ENCODE data around the gene GPC6.

GPC6 gene

DNA sequence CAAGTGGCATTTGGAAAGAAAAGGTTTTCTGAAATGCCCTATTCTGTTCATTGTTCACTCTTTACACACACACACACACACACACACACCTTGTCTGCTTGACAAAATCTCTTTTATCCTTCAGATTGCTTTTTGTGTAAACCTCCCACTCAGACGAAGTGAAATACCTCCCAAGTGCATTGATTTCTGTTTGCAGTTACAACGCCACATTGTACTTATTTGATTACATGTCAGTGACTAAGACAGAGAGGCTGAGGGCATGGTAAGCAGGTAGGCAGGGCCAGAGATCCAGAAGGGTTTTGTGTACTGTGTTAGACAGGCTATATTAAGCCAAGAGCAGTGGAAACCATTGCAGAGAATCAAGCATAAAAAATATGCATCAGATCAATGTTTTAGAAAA lies 561.8 kb downstream of the GPC6 start:
- TF ChIP-seq, protein P1, sequence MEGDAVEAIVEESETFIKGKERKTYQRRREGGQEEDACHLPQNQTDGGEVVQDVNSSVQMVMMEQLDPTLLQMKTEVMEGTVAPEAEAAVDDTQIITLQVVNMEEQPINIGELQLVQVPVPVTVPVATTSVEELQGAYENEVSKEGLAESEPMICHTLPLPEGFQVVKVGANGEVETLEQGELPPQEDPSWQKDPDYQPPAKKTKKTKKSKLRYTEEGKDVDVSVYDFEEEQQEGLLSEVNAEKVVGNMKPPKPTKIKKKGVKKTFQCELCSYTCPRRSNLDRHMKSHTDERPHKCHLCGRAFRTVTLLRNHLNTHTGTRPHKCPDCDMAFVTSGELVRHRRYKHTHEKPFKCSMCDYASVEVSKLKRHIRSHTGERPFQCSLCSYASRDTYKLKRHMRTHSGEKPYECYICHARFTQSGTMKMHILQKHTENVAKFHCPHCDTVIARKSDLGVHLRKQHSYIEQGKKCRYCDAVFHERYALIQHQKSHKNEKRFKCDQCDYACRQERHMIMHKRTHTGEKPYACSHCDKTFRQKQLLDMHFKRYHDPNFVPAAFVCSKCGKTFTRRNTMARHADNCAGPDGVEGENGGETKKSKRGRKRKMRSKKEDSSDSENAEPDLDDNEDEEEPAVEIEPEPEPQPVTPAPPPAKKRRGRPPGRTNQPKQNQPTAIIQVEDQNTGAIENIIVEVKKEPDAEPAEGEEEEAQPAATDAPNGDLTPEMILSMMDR (conservative IDR thresholded peaks at IDR 0.05; ENCODE audit: low read depth, low read length): no peak
- Histone ChIP-seq H4K20me1 (ENCODE audit: insufficient read depth) (no peaks in the 10 kb centered on the region), H2AFZ (ENCODE audit: low read depth) (no peak overlapping the region), H3K4me3 (IDR thresholded peaks at IDR 0.05; ENCODE audit: insufficient read depth, low read depth, low read length) (no peak overlapping the region), H3K27ac (no peak overlapping the region), H3K4me1 (ENCODE audit: low read depth, poor library complexity, severe bottlenecking) (peaks cover 4% of the 10 kb centered on the region), H3K27me3 (ENCODE audit: insufficient read depth, low read depth) (no peaks in the 10 kb centered on the region), H3K79me2 (ENCODE audit: insufficient read depth, low read depth) (no peaks in the 10 kb centered on the region), H3K9ac (no peak overlapping the region), H3K4me2 (no peak overlapping the region), H3K36me3 (ENCODE audit: insufficient read depth) (no peaks in the 10 kb centered on the region)

DNA sequence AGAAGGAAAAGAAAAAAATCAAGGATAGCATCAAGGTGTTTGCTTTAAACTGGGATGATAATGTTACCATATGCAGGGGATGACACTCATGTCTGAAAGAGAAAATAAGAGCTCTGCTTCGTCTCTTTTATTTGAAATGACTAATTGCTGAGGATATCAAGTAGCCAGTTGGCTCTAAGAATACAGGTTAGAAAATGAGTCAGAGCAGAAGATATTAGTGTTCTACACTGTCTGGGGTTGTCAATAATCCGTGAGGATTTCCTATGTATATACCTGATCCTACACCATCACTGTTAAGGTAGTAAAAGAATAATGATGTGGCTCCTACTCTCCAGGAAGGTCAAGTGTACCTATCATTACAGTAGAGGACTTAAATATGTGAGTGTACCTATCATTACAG lies 562.5 kb downstream of the GPC6 start:
- Histone ChIP-seq H4K20me1 (ENCODE audit: insufficient read depth) (no peaks in the 10 kb centered on the region), H3K79me2 (ENCODE audit: insufficient read depth, low read depth) (no peaks in the 10 kb centered on the region), H3K27ac (no peak overlapping the region), H3K36me3 (ENCODE audit: insufficient read depth) (no peaks in the 10 kb centered on the region), H3K4me1 (ENCODE audit: low read depth, poor library complexity, severe bottlenecking) (peaks cover 10% of the 10 kb centered on the region), H3K4me2 (no peak overlapping the region), H3K9ac (no peak overlapping the region), H3K4me3 (IDR thresholded peaks at IDR 0.05; ENCODE audit: insufficient read depth, low read depth, low read length) (no peak overlapping the region), H3K27me3 (ENCODE audit: insufficient read depth, low read depth) (no peaks in the 10 kb centered on the region), H2AFZ (ENCODE audit: low read depth) (no peak overlapping the region)
- TF ChIP-seq, protein P1 (conservative IDR thresholded peaks at IDR 0.05; ENCODE audit: low read depth, low read length): no peak

DNA sequence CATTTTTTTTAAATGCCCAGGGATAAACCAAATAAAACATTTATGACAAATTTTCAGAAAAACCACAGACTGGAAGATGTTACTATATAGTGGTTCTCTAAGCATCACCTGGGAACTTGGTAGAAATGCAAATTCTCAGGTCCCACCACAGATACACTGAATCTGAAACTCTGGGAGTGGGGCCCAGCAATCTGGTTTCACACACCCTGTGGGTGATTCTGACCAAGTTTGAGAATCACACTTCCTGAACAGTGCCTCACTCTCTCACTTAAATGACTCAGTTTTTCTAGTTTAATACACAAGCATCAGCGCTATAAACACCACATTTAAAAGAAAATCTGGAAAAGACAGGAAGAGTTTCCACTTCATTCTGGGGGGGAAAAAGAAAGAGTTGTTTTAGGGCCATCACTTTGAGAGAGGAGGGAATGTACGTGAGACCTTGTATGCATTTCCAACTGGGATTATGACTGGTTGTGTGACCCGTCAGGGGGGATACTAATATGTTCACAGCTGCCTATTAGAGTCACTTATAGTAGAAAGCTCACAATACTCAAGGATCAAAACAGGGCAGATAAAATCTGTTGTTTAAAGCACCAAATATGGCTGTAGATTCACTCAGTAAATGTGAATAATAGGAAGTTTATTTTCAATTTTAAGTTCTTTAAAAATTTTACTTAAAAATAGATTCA lies 567.7 kb downstream of the GPC6 start:
- no peak overlapping the region for H3K9ac ChIP-seq
- H3K4me3 ChIP-seq (IDR thresholded peaks at IDR 0.05; ENCODE audit: insufficient read depth, low read depth, low read length): no peak overlapping the region
- no peak overlapping the region for H2AFZ ChIP-seq (ENCODE audit: low read depth)
- H3K4me2 ChIP-seq: peak overlapping the region; percentile 71
- H3K27me3 ChIP-seq (ENCODE audit: insufficient read depth, low read depth): no peaks in the 10 kb centered on the region
- TF ChIP-seq, protein P1 (conservative IDR thresholded peaks at IDR 0.05; ENCODE audit: low read depth, low read length): no peak
- no peaks in the 10 kb centered on the region for H3K36me3 ChIP-seq (ENCODE audit: insufficient read depth)
- H3K79me2 ChIP-seq (ENCODE audit: insufficient read depth, low read depth): no peaks in the 10 kb centered on the region
- peaks cover 23% of the 10 kb centered on the region for H3K4me1 ChIP-seq (ENCODE audit: low read depth, poor library complexity, severe bottlenecking)
- H4K20me1 ChIP-seq (ENCODE audit: insufficient read depth): no peaks in the 10 kb centered on the region
- H3K27ac ChIP-seq: peak overlapping the region; percentile 28; the same call in 1 of the 2 replicates

DNA sequence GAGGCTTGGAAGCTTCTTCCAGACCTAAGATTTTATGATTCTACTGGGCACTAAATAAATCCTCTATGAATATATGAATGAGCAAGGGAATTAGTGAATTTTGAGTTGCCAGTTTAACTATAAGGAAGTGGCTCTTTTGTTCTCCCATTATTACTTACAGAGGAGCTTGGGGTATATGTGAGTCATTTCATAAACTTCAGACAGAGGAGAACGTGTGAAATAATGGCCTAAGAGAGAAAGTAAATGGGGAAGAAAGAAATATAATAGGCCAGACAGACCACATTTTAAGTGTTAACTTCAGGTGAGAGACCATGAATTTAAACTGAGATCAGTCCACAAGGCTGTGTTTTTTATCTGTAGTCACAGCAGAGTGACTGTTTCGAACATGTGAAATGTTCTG lies 570.9 kb downstream of the GPC6 start:
- Histone ChIP-seq H3K27ac (no peak overlapping the region), H3K4me1 (ENCODE audit: low read depth, poor library complexity, severe bottlenecking) (peaks cover 23% of the 10 kb centered on the region), H3K4me2 (no peak overlapping the region), H2AFZ (ENCODE audit: low read depth) (no peak overlapping the region), H3K79me2 (ENCODE audit: insufficient read depth, low read depth) (no peaks in the 10 kb centered on the region), H3K9ac (no peak overlapping the region), H4K20me1 (ENCODE audit: insufficient read depth) (no peaks in the 10 kb centered on the region), H3K27me3 (ENCODE audit: insufficient read depth, low read depth) (no peaks in the 10 kb centered on the region), H3K36me3 (ENCODE audit: insufficient read depth) (no peaks in the 10 kb centered on the region), H3K4me3 (IDR thresholded peaks at IDR 0.05; ENCODE audit: insufficient read depth, low read depth, low read length) (no peak overlapping the region)
- TF ChIP-seq, protein P1 (conservative IDR thresholded peaks at IDR 0.05; ENCODE audit: low read depth, low read length): no peak
